K562 (cell line): Measurements from ENCODE around the gene USP35. TPM values are rescaled to one million over a fixed set of nuclear protein-coding genes. Genes with fewer than 3 reads are reported as not detected.

Experiments
- ATAC-seq: fragments of 200-7000 bp; cut with Tn5 transposase; 3 replicates; pipeline ENCODE4 v1.9.1; 2020; ENCODE audit warnings: moderate library complexity
- BruUV-seq: library from RNA; stranded (reverse); fragments of 400-500 nt; replicated peaks from 2 replicates; lab custom pipeline; 2021; lab: Mats Ljungman, UMichigan
- CTCF ChIA-PET: fragments of 300-600 bp; formaldehyde crosslinking; extraction: SDS; loops from one replicate; lab custom pipeline; 2021; ENCODE audit warnings: low intra/inter-chr PET ratio; lab: Yijun Ruan, JAX
- POLR2A ChIA-PET: fragments of 300-600, 350-650 bp; sonication (Branson Sonifier 250); formaldehyde crosslinking; extraction: SDS; loops from one replicate; lab custom pipeline; 2021; ENCODE audit warnings: antibody characterized with exemption, inconsistent platforms; lab: Yijun Ruan, JAX
- DNase-seq, 4 experiments: peaks; one replicate each; pipeline versions ENCODE4 v3.0.0 to v3.0.0-alpha.2; 2011 to 2018; ENCODE audit warnings: low spot score in 3 of 4, mixed read lengths in 3 of 4; ENCODE audit errors: extremely low read depth in 1 of 4
- FAIRE-seq: peaks from 2 replicates; lab custom pipeline; 2011; peaks lifted over from hg19 to GRCh38; lab: Jason Lieb, UNC
- H2AFZ ChIP-seq: 2 replicates; pipeline ENCODE4 v1.6.0; 2011; ENCODE audit warnings: low read depth, low read length, control low read depth, inconsistent platforms
- H3K27ac ChIP-seq: fragments of 200-600 bp; 3 replicates; pipeline ENCODE4 v1.8.0; 2011; ENCODE audit warnings: low read depth, mild to moderate bottlenecking, control low read depth, inconsistent platforms, low read length, moderate library complexity, mixed read lengths; ENCODE audit errors: extremely low read depth
- H3K27me3 ChIP-seq, 2 experiments: fragments of 300-600 bp in 1 of 2; 2 replicates in 1 of 2; 3 replicates in 1 of 2; pipeline versions ENCODE4 v1.6.0 to v1.8.0; 2011; ENCODE audit warnings: inconsistent platforms in 2 of 2, low read length in 2 of 2, mild to moderate bottlenecking in 1 of 2, mixed read lengths in 1 of 2, moderate library complexity in 1 of 2; ENCODE audit not compliant: control insufficient read depth in 2 of 2, insufficient read depth in 2 of 2
- H3K36me3 ChIP-seq: fragments of 300-600 bp; 3 replicates; pipeline ENCODE4 v1.8.0; 2011; ENCODE audit warnings: mild to moderate bottlenecking, low read length, inconsistent platforms; ENCODE audit not compliant: control insufficient read depth, insufficient read depth
- H3K4me1 ChIP-seq, 2 experiments: fragments of 200-600 bp in 1 of 2; replicated peaks in 1 of 2; 2 replicates in 1 of 2; 3 replicates in 1 of 2; pipeline versions ENCODE4 v1.5.1 to v1.8.0; 2011; ENCODE audit warnings: inconsistent platforms in 2 of 2, low read length in 2 of 2, mild to moderate bottlenecking in 1 of 2, mixed read lengths in 1 of 2, moderate library complexity in 1 of 2; ENCODE audit not compliant: control insufficient read depth in 2 of 2, insufficient read depth in 2 of 2
- H3K4me2 ChIP-seq: 2 replicates; pipeline ENCODE4 v1.6.1; 2011; ENCODE audit warnings: low read length, control low read depth, inconsistent platforms, mixed read lengths; ENCODE audit not compliant: insufficient read depth
- H3K4me3 ChIP-seq: fragments of 200-600 bp; sonication (generic), shearing (Covaris generic); 2 replicates; pipeline ENCODE4 v1.5.1; 2016; ENCODE audit warnings: control low read depth, inconsistent platforms
- H3K79me2 ChIP-seq: fragments of 200-600 bp; 3 replicates; pipeline ENCODE4 v1.8.0; 2011; ENCODE audit warnings: low read length, inconsistent platforms; ENCODE audit not compliant: control insufficient read depth, insufficient read depth
- H3K9ac ChIP-seq, 2 experiments: 2 replicates each; pipeline versions ENCODE4 v1.6.0 to v1.6.1; 2011; ENCODE audit warnings: low read depth in 2 of 2, low read length in 2 of 2, control low read depth in 1 of 2, inconsistent platforms in 1 of 2, mild to moderate bottlenecking in 1 of 2, mixed read lengths in 1 of 2; ENCODE audit not compliant: insufficient read depth in 1 of 2
- H3K9me1 ChIP-seq: one replicate; pipeline ENCODE4 v1.6.0; 2011; ENCODE audit warnings: inconsistent platforms, mild to moderate bottlenecking, low read length, moderate library complexity; ENCODE audit not compliant: control insufficient read depth, insufficient read depth
- H3K9me3 ChIP-seq: replicated peaks from 2 replicates; pipeline ENCODE4 v1.5.1; 2011; ENCODE audit warnings: low read depth, low read length, inconsistent platforms; ENCODE audit not compliant: control insufficient read depth, insufficient read depth
- H4K20me1 ChIP-seq: replicated peaks from 2 replicates; pipeline ENCODE4 v1.6.1; 2011; ENCODE audit warnings: low read length, inconsistent platforms, mixed read lengths; ENCODE audit not compliant: control insufficient read depth, insufficient read depth
- BRD9 ChIP-seq: fragments of 450-650 bp; IDR thresholded peaks from 2 replicates; pipeline ENCODE4 v1.6.1; 2018; ENCODE audit warnings: low read depth; ENCODE audit not compliant: partially characterized antibody
- FOXJ3 ChIP-seq: sonication (generic); formaldehyde crosslinking; IDR thresholded peaks from 2 replicates; pipeline ENCODE4 v1.4.0; 2020; ENCODE audit warnings: mild to moderate bottlenecking, missing genetic modification reagents
- MEIS2 ChIP-seq: fragments of 450-650 bp; IDR thresholded peaks from 2 replicates; pipeline ENCODE4 v1.6.1; 2014; ENCODE audit warnings: mild to moderate bottlenecking; ENCODE audit not compliant: partially characterized antibody
- NCOA2 ChIP-seq, 2 experiments: fragments of 450-650 bp; IDR thresholded peaks; 2 replicates each; pipeline ENCODE4 v1.6.1; 2018; ENCODE audit warnings: mild to moderate bottlenecking in 2 of 2, moderate library complexity in 1 of 2; ENCODE audit not compliant: partially characterized antibody in 2 of 2
- NR2C2 ChIP-seq, 2 experiments: fragments of 200-800 bp in 1 of 2; sonication (Bioruptor generic) in 1 of 2; sonication (generic) in 1 of 2; formaldehyde crosslinking in 1 of 2; IDR thresholded peaks; 2 replicates each; pipeline versions ENCODE4 v1.6.1 to v1.8.0; 2016 to 2022; ENCODE audit warnings: mild to moderate bottlenecking in 1 of 2, missing compliant biosample characterization in 1 of 2, missing genetic modification characterization in 1 of 2, missing genetic modification reagents in 1 of 2
- RCOR1 ChIP-seq, 2 experiments: IDR thresholded peaks; 2 replicates each; pipeline ENCODE4 v1.6.1; 2012; ENCODE audit warnings: low read depth in 2 of 2, low read length in 2 of 2, borderline replicate concordance in 1 of 2, improper control_type of control experiment in 1 of 2
- SMAD2 ChIP-seq: fragments of 150-350 bp; IDR thresholded peaks from 2 replicates; pipeline ENCODE4 v1.6.1; 2014; ENCODE audit warnings: low read depth, mild to moderate bottlenecking, low read length
- TBL1XR1 ChIP-seq, 2 experiments: IDR thresholded peaks; 2 replicates each; pipeline ENCODE4 v1.6.1; 2012; ENCODE audit warnings: improper control_type of control experiment in 2 of 2, low read length in 2 of 2, mild to moderate bottlenecking in 1 of 2
- ZC3H8 ChIP-seq: fragments of 450-650 bp; IDR thresholded peaks from 2 replicates; pipeline ENCODE4 v1.6.1; 2017
- ZNF3 ChIP-seq: fragments of 250-450 bp; sonication (Bioruptor Pico); IDR thresholded peaks from 2 replicates; pipeline ENCODE4 v1.5.0; 2021; ENCODE audit warnings: mild to moderate bottlenecking, moderate library complexity
- ZNF444 ChIP-seq: fragments of 250-450 bp; sonication (Bioruptor Pico); IDR thresholded peaks from 2 replicates; pipeline ENCODE4 v1.4.0; 2020; ENCODE audit warnings: mild to moderate bottlenecking, moderate library complexity
- WGBS: fragments of 100-300 bp; shearing (Covaris generic); methylation state at CpG from one replicate; pipeline ENCODE4 v1.1.6; 2016; ENCODE audit warnings: low coverage, mixed read lengths; ENCODE audit not compliant: insufficient coverage; ENCODE audit errors: missing lambda C conversion rate; 5-methylcytosine and 5-hydroxymethylcytosine counted together
- in situ Hi-C: fragments of 300-500 bp; cut with MboI; formaldehyde crosslinking; loops from 4 replicates; pipeline ENCODE4 v1.15.0; 2018; ENCODE audit warnings: inconsistent platforms, mixed read lengths
- intact Hi-C: fragments of 100-400 bp; cut with micrococcal nuclease; formaldehyde crosslinking; loops from 2 replicates; pipeline ENCODE4 v1.14.2; 2022
- polyA plus RNA-seq, 8 experiments: library from polyadenylated mRNA; depleted of rRNA in 4 of 8; stranded (reverse) in 5 of 8; unstranded in 3 of 8; fragments of >200 nt; fragmentation: Nextera tagmentation in 2 of 8; fragmentation: Illumina TruSeq in 1 of 8; extraction: Ambion mirVana in 2 of 8; extraction: Trizol in 1 of 8; gene quantifications; 2 replicates each; pipeline versions ENCODE4 v1.2.1 to v1.2.3, GENCODE V29; 2011 to 2014; ENCODE audit warnings: inconsistent platforms in 1 of 8, missing spikeins in 1 of 8
- total RNA-seq, 7 experiments: library from RNA; depleted of rRNA in 6 of 7; stranded (reverse); fragments of >200 nt in 6 of 7; fragmentation: Illumina TruSeq in 2 of 7; extraction: Trizol in 2 of 7; gene quantifications; 2 replicates each; pipeline versions ENCODE4 v1.2.1 to v1.2.3, GENCODE V29; 2011 to 2021; ENCODE audit warnings: low replicate concordance in 1 of 7
- TF ChIP-seq, protein P1 (sequence below): fragments of 250-450 bp; sonication (Bioruptor Pico); IDR thresholded peaks from 2 replicates; pipeline ENCODE4 v1.8.0; 2022; ENCODE audit warnings: inconsistent platforms, mild to moderate bottlenecking, moderate library complexity, borderline replicate concordance
- TF ChIP-seq, protein P2 (sequence below): sonication (generic); formaldehyde crosslinking; IDR thresholded peaks from 2 replicates; pipeline ENCODE4 v1.8.1; 2022; ENCODE audit warnings: missing genetic modification reagents

USP35 gene
- total and polyA plus RNA-seq, 9 of the 15 experiments (the other 6 are each of a cell fraction or from before 2014, with no cell fraction given) = 0.01 to 4.8 (median 3.6) TPM

DNA sequence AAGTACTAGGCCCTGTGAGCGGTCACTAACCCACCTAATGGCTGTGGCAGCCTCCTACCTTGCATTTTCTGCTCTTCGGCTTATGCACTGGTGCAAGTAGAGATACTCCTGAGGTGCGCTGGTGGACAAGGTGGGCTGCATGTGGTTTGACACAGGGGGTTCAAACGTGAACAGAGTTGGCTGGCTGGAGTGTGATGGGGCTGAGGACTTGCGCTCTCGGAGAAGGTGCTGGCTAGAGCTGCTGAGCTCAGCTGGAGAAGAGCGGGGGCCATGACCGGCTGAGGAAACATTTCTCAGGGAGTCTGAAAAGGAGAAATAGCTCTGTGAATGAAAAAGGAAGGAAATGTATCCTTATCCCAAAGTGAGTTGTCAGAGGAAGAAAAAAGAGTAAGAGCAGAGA is 61.4 kb downstream of the USP35 start:
- intact Hi-C loops = no loop called here
- FAIRE-seq = no peak

DNA sequence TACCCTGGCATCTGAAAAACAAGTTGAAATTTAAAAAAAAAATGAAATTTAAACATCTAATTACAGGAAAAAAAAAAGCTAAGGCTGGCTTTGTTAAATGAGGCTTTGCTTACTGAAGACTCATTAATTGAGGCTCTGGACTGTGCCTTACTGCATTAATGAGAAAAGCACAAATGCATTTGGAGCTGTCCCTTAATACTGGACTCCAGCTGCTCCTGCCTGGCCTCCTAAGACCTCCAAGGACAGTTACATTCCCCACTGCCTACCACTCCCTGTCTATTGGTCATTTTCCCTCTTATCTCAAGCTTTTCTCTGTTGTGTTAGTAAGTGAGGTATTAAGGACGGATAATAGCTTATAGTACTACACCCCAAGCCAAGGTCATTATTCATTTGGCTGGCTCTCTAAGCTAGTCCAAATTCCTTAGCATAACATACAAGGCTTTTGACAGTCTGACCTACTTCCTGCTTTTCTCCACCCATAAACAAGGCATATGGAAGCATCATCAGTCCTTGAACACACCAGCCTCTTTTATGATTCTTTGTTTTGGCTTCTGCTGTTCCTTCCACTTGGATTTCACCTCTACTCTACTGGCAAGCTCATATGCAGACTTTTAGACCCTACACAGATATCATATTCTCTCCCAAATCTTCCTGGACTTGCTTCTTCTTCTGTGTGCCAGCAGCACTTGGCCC is 62.5 kb downstream of the USP35 start:
- H3K4me1 ChIP-seq = peaks cover under 1 to 6% of the 10 kb centered on the region in 2 experiments; a peak in 4 of 5 replicates
- ChIA-PET POLR2A (interaction anchor here (0.7 to 4.0 kb wide), 4 partner anchors 10 to 58 kb away, joined by 3 to 26 read pairs (median 4); no protein-coding TSS in a partner anchor), CTCF (no interaction called here)
- peak; percentile 35 for FAIRE-seq
- DNase-seq = no peak
- H2AFZ ChIP-seq = no peak overlapping the region
- no peaks in the 10 kb centered on the region for H3K27me3 ChIP-seq
- H3K79me2 ChIP-seq = peaks cover 14% of the 10 kb centered on the region; the same call in 2 of the 3 replicates
- WGBS = 44% methylated on average over 1 of the region's 1 CpG
- peaks cover 34% of the 10 kb centered on the region; the same call in 2 of the 3 replicates for H3K36me3 ChIP-seq
- H3K9ac ChIP-seq = no peak overlapping the region
- no peaks in the 10 kb centered on the region for H3K9me3 ChIP-seq
- H3K4me2 ChIP-seq = no peak overlapping the region
- peak; percentile 30 for ATAC-seq
- H3K9me1 ChIP-seq = no peaks in the 10 kb centered on the region
- H4K20me1 ChIP-seq = no peaks in the 10 kb centered on the region
- no TSS peak for BruUV-seq
- in situ Hi-C loops = no loop called here
- no peak overlapping the region for H3K4me3 ChIP-seq
- intact Hi-C loops = no loop called here
- no peak overlapping the region for H3K27ac ChIP-seq
- TF ChIP-seq, protein P1, sequence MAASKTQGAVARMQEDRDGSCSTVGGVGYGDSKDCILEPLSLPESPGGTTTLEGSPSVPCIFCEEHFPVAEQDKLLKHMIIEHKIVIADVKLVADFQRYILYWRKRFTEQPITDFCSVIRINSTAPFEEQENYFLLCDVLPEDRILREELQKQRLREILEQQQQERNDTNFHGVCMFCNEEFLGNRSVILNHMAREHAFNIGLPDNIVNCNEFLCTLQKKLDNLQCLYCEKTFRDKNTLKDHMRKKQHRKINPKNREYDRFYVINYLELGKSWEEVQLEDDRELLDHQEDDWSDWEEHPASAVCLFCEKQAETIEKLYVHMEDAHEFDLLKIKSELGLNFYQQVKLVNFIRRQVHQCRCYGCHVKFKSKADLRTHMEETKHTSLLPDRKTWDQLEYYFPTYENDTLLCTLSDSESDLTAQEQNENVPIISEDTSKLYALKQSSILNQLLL = no peak
- TF ChIP-seq ZNF444 (CRISPR knock-in tag) (no peak), ZNF3 (no peak), RCOR1 (IDR thresholded peaks at IDR 0.05; ENCODE audit: borderline replicate concordance in 1 of 2, low read depth in 2 of 2, low read length in 2 of 2) (no peak), ZC3H8 (no peak), NR2C2 (CRISPR knock-in tag; IDR thresholded peaks at IDR 0.05) (no peak), NR2C2 (tag; IDR thresholded peaks at IDR 0.05) (no peak), NCOA2 (IDR thresholded peaks at IDR 0.05; ENCODE audit: partially characterized antibody in 2 of 2) (no peak), FOXJ3 (CRISPR knock-in tag) (no peak), BRD9 (no peak), SMAD2 (no peak)
- TF ChIP-seq, protein P2, sequence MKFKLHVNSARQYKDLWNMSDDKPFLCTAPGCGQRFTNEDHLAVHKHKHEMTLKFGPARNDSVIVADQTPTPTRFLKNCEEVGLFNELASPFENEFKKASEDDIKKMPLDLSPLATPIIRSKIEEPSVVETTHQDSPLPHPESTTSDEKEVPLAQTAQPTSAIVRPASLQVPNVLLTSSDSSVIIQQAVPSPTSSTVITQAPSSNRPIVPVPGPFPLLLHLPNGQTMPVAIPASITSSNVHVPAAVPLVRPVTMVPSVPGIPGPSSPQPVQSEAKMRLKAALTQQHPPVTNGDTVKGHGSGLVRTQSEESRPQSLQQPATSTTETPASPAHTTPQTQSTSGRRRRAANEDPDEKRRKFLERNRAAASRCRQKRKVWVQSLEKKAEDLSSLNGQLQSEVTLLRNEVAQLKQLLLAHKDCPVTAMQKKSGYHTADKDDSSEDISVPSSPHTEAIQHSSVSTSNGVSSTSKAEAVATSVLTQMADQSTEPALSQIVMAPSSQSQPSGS (CRISPR knock-in tag) = no peak

More for the DNA sequence above, 61.4 kb downstream of the USP35 start:
- H2AFZ ChIP-seq = no peak overlapping the region
- in situ Hi-C loops = no loop called here
- ATAC-seq (no peak), DNase-seq (no peak)
- BruUV-seq = no TSS peak
- H3K4me2 ChIP-seq = no peak overlapping the region
- WGBS = 92% methylated on average over 8 of the region's 8 CpGs
- H3K79me2 ChIP-seq = peaks cover 5% of the 10 kb centered on the region; the same call in 1 of the 3 replicates
- H4K20me1 ChIP-seq = no peaks in the 10 kb centered on the region
- H3K27me3 ChIP-seq = no peaks in the 10 kb centered on the region
- H3K27ac ChIP-seq = no peak overlapping the region
- H3K4me3 ChIP-seq = no peak overlapping the region
- H3K9me1 ChIP-seq = no peaks in the 10 kb centered on the region
- ChIA-PET CTCF (no interaction called here), POLR2A (interaction anchor here (0.6 to 4.0 kb wide), 5 partner anchors 10 to 59 kb away, joined by 3 to 26 read pairs (median 4); no protein-coding TSS in a partner anchor)
- TF ChIP-seq TBL1XR1 (IDR thresholded peaks at IDR 0.05; ENCODE audit: low read length in 2 of 2) = no peak
- TF ChIP-seq MEIS2 = no peak
- no peaks in the 10 kb centered on the region; a peak in 1 of 5 replicates for H3K4me1 ChIP-seq
- peaks cover 36% of the 10 kb centered on the region; the same call in 2 of the 3 replicates for H3K36me3 ChIP-seq
- H3K9ac ChIP-seq = no peak overlapping the region
- no peaks in the 10 kb centered on the region for H3K9me3 ChIP-seq
